Panc1 (cell line): ENCODE measurements around the gene TMA7B. TPM values are rescaled to one million over a fixed set of nuclear protein-coding genes. Genes with fewer than 3 reads are reported as not detected.

ENCODE experiments used
- ATAC-seq: fragments of 200-7000 bp; cut with Tn5 transposase; 2 replicates; pipeline ENCODE4 v1.9.1; 2020; ENCODE audit warnings: mild to moderate bottlenecking, moderate library complexity
- BruUV-seq: library from RNA; stranded (reverse); fragments of 400-500 nt; replicated peaks from 2 replicates; lab custom pipeline; 2021; lab: Mats Ljungman, UMichigan
- CTCF ChIA-PET: fragments of 300-600 bp; sonication (Branson Sonifier 250); formaldehyde crosslinking; loops from one replicate; lab custom pipeline; 2022; ENCODE audit warnings: antibody characterized with exemption; lab: Charles Lee
- POLR2A ChIA-PET: fragments of 300-600 bp; sonication (Branson Sonifier 250); formaldehyde crosslinking; loops from one replicate; lab custom pipeline; 2022; ENCODE audit warnings: antibody characterized with exemption; lab: Charles Lee
- DNase-seq: peaks from one replicate; pipeline ENCODE4 v3.0.0-alpha.2; 2010; ENCODE audit warnings: low read depth, low spot score
- H3K27ac ChIP-seq: 2 replicates; pipeline ENCODE4 v1.5.1; 2011; ENCODE audit warnings: mild to moderate bottlenecking, low read length, inconsistent platforms
- H3K27me3 ChIP-seq: fragments of 200-500 bp; sonication (Bioruptor generic); 2 replicates; pipeline ENCODE4 v1.6.0; 2014; ENCODE audit warnings: low read length, inconsistent platforms; ENCODE audit not compliant: control insufficient read depth, insufficient read depth
- H3K36me3 ChIP-seq: fragments of 200-500 bp; sonication (Bioruptor generic); 2 replicates; pipeline ENCODE4 v1.5.1; 2014; ENCODE audit warnings: inconsistent platforms, mild to moderate bottlenecking, low read length, moderate library complexity; ENCODE audit not compliant: control insufficient read depth, insufficient read depth
- H3K4me1 ChIP-seq: 2 replicates; pipeline ENCODE4 v1.5.1; 2011; ENCODE audit warnings: inconsistent platforms, mild to moderate bottlenecking, low read length, moderate library complexity; ENCODE audit not compliant: control insufficient read depth, insufficient read depth
- H3K4me3 ChIP-seq, 2 experiments: 2 replicates each; pipeline ENCODE4 v1.5.1; 2011 to 2012; ENCODE audit warnings: low read depth in 2 of 2, low read length in 2 of 2, mild to moderate bottlenecking in 2 of 2, inconsistent platforms in 1 of 2, moderate library complexity in 1 of 2
- H3K9me3 ChIP-seq: fragments of 200-500 bp; sonication (Bioruptor generic); 2 replicates; pipeline ENCODE4 v1.5.1; 2014; ENCODE audit warnings: low read depth, mild to moderate bottlenecking, inconsistent platforms, low read length, moderate library complexity; ENCODE audit not compliant: control insufficient read depth, insufficient read depth
- POLR2AphosphoS5 ChIP-seq: IDR thresholded peaks from 2 replicates; pipeline ENCODE4 v1.6.1; 2012; ENCODE audit warnings: mild to moderate bottlenecking, low read depth, low read length, moderate library complexity
- SIN3A ChIP-seq: IDR thresholded peaks from 2 replicates; pipeline ENCODE4 v1.6.1; 2012; ENCODE audit warnings: low read depth, mild to moderate bottlenecking, low read length, moderate library complexity, borderline replicate concordance; ENCODE audit not compliant: insufficient read depth
- TCF7L2 ChIP-seq: IDR thresholded peaks from 2 replicates; pipeline ENCODE4 v1.6.1; 2011; ENCODE audit warnings: mild to moderate bottlenecking, low read depth, low read length, inconsistent platforms
- in situ Hi-C: cut with HindIII; loops from 2 replicates; pipeline ENCODE4 v1.10.0; 2016; ENCODE audit warnings: low sequenced_read_pairs, low pct_unique_long_range_greater_than_20kb
- intact Hi-C: fragments of 100-400 bp; cut with micrococcal nuclease; formaldehyde crosslinking; loops from one replicate; pipeline ENCODE4 v1.10.0; 2022; ENCODE audit not compliant: unreplicated experiment
- total RNA-seq: library from RNA; stranded (reverse); gene quantifications from one replicate; pipeline ENCODE4 v1.2.1, GENCODE V29; 2021; ENCODE audit not compliant: unreplicated experiment
- TF ChIP-seq, protein P1 (sequence below): fragments of 450-650 bp; IDR thresholded peaks from 2 replicates; pipeline ENCODE4 v1.5.1; 2017; ENCODE audit warnings: mild to moderate bottlenecking
- TF ChIP-seq, protein P2 (sequence below), 2 experiments: IDR thresholded peaks; 2 replicates each; pipeline ENCODE4 v1.6.1; 2011 to 2012; ENCODE audit warnings: low read depth in 2 of 2, control low read depth in 1 of 2, low read length in 1 of 2, mild to moderate bottlenecking in 1 of 2, moderate library complexity in 1 of 2; ENCODE audit not compliant: insufficient read depth in 1 of 2

The TMA7B gene
- total RNA-seq, 1 experiment from 2014 or later, result not detected

DNA sequence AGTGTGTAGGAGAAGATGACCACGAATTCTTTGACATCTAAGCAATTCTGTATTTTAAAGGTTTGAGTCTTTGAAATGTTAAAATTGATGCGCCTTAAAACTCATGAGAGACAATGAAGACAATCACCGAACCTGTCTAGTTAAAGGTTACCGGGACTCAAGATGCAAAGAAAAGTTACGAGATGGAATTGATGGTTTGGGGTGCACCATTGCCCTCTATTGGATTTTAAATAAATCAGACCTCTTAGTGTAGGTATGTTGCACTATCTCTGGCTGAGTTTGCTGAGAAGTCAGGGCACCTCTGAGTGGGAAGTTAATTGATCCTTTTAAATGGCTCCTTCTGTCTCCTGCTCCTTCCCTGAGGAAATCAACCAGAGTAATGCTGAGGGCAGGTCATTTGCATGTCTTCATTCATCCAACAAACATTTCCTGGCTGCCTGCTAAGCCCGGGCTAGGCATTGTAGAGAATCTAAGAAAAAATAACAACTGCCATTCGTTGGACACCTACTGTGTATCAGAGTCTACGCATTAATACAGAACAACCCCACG is 19.4 kb upstream of the TMA7B start:
- BruUV-seq, result no TSS peak
- TF ChIP-seq, protein P1, sequence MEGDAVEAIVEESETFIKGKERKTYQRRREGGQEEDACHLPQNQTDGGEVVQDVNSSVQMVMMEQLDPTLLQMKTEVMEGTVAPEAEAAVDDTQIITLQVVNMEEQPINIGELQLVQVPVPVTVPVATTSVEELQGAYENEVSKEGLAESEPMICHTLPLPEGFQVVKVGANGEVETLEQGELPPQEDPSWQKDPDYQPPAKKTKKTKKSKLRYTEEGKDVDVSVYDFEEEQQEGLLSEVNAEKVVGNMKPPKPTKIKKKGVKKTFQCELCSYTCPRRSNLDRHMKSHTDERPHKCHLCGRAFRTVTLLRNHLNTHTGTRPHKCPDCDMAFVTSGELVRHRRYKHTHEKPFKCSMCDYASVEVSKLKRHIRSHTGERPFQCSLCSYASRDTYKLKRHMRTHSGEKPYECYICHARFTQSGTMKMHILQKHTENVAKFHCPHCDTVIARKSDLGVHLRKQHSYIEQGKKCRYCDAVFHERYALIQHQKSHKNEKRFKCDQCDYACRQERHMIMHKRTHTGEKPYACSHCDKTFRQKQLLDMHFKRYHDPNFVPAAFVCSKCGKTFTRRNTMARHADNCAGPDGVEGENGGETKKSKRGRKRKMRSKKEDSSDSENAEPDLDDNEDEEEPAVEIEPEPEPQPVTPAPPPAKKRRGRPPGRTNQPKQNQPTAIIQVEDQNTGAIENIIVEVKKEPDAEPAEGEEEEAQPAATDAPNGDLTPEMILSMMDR, result no peak
- TF ChIP-seq, protein P2, sequence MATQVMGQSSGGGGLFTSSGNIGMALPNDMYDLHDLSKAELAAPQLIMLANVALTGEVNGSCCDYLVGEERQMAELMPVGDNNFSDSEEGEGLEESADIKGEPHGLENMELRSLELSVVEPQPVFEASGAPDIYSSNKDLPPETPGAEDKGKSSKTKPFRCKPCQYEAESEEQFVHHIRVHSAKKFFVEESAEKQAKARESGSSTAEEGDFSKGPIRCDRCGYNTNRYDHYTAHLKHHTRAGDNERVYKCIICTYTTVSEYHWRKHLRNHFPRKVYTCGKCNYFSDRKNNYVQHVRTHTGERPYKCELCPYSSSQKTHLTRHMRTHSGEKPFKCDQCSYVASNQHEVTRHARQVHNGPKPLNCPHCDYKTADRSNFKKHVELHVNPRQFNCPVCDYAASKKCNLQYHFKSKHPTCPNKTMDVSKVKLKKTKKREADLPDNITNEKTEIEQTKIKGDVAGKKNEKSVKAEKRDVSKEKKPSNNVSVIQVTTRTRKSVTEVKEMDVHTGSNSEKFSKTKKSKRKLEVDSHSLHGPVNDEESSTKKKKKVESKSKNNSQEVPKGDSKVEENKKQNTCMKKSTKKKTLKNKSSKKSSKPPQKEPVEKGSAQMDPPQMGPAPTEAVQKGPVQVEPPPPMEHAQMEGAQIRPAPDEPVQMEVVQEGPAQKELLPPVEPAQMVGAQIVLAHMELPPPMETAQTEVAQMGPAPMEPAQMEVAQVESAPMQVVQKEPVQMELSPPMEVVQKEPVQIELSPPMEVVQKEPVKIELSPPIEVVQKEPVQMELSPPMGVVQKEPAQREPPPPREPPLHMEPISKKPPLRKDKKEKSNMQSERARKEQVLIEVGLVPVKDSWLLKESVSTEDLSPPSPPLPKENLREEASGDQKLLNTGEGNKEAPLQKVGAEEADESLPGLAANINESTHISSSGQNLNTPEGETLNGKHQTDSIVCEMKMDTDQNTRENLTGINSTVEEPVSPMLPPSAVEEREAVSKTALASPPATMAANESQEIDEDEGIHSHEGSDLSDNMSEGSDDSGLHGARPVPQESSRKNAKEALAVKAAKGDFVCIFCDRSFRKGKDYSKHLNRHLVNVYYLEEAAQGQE (IDR thresholded peaks at IDR 0.05; ENCODE audit: insufficient read depth in 1 of 2, low read depth in 2 of 2, low read length in 1 of 2), result no peak
- no peak for TF ChIP-seq TCF7L2
- no peak for TF ChIP-seq POLR2AphosphoS5
- TF ChIP-seq SIN3A, result no peak
- no peak for ATAC-seq
- CTCF ChIA-PET, result no interaction called here
- Histone ChIP-seq H3K36me3 (no peaks in the 10 kb centered on the region), H3K4me1 (no peaks in the 10 kb centered on the region), H3K4me3 (no peak overlapping the region), H3K27ac (no peak overlapping the region), H3K27me3 (peaks cover under 1% of the 10 kb centered on the region; the same call in 1 of the 2 replicates), H3K9me3 (no peaks in the 10 kb centered on the region)
- no peak for DNase-seq
- in situ Hi-C loops, result no loop called here
- intact Hi-C loops, result no loop called here
- POLR2A ChIA-PET, result no interaction called here

DNA sequence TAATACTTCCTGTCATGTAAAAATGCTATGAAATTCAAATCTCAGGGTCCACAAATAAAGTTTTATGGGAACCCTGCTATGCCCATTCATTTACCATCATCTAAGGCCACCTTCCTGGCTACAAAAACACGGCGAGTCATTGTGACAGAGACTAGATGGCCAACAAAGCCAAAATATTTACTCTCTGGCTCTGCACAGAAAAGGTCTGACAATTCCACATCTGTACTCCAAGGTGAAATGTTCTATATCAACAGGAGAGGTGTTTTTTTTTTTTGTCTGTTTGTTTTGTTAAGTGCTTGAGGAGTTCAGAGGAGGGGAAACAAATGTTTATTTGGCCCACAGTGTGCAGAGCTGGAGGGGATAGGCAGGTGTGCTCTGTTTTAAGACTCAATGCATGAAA is 18.6 kb upstream of the TMA7B start:
- Histone ChIP-seq H3K4me3 (no peak overlapping the region), H3K9me3 (no peaks in the 10 kb centered on the region), H3K27me3 (no peaks in the 10 kb centered on the region), H3K4me1 (no peaks in the 10 kb centered on the region), H3K27ac (no peak overlapping the region), H3K36me3 (no peaks in the 10 kb centered on the region)
- ATAC-seq (no peak), DNase-seq (no peak)
- TF ChIP-seq POLR2AphosphoS5 (no peak), TCF7L2 (no peak), SIN3A (no peak)
- TF ChIP-seq, protein P1, result no peak
- TF ChIP-seq, protein P2 (IDR thresholded peaks at IDR 0.05; ENCODE audit: insufficient read depth in 1 of 2, low read depth in 2 of 2, low read length in 1 of 2), result no peak
- intact Hi-C loops (no loop called here), in situ Hi-C loops (no loop called here)
- ChIA-PET POLR2A (no interaction called here), CTCF (no interaction called here)
- no TSS peak for BruUV-seq
